ENCODE results near the gene ID3.

ID3 gene

DNA sequence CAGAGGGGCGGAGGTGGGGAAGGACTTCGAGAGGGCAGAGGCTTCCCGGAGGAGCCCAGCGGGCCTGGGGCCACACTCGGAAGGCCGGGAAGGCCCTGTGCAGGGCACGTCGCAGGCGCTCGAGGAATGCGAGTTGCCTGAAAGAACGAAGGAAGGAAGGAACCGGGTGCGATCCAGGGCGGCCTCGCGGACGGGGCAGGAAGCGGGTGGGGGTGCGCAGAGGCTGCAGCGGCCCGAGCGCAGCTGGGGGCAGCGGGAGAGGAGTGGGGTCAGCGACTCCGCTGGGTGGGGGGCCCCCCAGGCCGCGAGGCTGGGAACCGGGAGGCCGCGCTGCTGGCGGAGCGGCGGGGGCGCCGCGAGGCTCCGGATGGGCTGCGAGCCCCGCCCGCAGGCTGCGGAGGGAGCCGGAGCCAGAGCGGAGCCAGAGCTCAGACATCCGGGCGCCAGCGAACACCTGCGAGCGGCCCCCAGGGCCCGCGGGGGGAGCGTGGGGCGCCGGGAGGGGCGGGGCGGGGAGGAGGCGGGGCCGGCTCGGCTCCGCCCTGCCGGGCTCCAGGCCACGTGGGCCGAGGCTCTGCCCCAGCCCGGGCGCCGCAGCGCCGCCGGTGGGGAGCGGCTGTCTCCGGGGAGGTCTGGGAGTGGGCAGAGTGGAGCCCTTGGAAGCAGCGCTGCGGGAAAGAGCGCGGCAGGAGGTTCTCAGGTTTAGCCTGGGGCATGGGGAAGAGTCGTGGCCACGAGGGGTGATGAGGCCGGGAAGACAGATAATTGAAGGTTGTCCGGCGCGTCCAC is 4.6 kb downstream of the ID3 start:
- no peak for FAIRE-seq
- DNase-seq (ENCODE audit: insufficient read length, low spot score) = no peak
- TF ChIP-seq CTCF (IDR thresholded peaks at IDR 0.05; ENCODE audit: insufficient read depth, missing control alignments) = peak; percentile 12

DNA sequence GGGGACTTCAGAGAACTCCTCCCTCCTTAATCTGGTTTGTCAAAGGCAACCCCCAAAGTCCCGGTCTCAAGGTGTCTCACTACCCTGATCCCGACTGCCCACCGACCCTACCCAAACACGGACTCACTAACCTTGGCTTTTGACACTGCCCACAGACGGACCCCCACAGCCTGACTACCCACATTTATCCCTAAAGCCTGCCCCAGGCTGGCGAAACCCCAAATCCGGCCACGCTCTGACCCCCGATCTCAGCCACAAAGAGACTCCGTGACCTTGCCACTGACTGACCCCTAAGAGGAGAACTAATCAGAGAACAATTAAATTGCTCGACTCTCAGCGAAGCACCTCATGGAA is 5.2 kb downstream of the ID3 start:
- FAIRE-seq = no peak
- no peak for DNase-seq (ENCODE audit: insufficient read length, low spot score)
- TF ChIP-seq CTCF (IDR thresholded peaks at IDR 0.05; ENCODE audit: insufficient read depth, missing control alignments) = no peak

DNA sequence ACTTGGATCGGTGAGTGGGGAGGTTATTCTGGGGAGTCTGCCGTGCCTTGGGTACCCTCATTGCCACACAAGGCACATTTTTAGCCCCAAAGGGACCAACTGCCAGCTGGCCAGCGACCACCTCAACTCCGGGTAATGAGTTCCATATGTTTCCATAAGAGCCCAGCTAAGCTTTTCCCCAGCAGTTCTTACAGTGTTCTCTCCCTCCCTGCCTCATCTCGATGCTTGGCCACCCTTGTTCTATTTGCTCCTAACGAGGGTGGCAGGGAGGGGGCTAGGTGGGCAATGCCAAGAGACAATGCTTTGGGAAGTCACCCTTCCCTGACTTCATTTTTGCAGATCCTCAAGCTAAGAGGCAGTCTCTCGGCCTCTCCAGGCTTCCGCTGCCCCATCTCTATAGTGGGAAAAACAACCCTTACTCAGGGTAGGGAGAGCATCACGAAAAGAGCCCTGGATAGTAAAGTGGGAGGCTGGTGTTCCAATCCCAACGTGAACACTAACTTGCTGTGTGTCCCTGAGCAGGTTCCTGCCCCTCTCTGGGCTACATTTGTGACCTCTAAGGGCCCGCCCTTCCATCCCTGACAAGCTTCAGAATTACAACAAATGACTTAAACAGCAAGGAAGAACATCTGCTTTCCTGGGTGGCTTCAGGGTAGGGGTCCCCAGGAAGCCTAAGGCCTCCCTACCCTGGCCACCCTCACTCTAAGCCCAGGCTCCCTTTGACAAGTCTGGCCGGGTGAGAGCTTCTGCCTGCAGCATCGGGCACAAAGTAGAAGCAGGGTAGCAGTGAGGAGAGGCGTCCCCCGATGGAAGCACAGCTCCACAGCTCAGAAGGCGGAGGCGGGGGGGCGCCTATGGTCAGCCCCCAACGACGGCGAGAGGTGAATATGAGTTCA is 5.8 kb downstream of the ID3 start:
- TF ChIP-seq CTCF (IDR thresholded peaks at IDR 0.05; ENCODE audit: insufficient read depth, missing control alignments) = no peak
- DNase-seq (ENCODE audit: insufficient read length, low spot score) (no peak), FAIRE-seq (no peak)

DNA sequence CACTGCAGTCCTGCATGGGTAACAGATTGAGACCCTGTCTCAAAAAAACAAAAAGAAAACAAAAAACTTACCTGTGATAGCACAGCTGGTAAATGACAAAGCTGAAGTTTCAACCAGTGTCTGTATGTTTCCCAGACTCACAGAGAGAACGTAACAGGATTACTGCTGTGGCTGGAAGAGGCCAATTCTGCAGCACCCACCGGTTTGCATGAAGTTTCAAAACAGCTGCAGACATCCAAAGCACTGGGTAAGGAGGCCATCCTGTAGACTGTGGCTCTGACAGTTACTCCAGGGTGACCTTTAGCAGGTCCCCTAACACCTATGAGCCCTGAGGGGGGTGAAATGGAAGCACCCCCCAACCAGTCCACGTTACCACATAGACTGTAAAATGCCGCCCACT is 7.5 kb downstream of the ID3 start:
- DNase-seq (ENCODE audit: insufficient read length, low spot score) (no peak), FAIRE-seq (no peak)
- TF ChIP-seq CTCF (IDR thresholded peaks at IDR 0.05; ENCODE audit: insufficient read depth, missing control alignments) = no peak

- FAIRE-seq (no peak), DNase-seq (ENCODE audit: insufficient read length, low spot score) (no peak)
- TF ChIP-seq CTCF (IDR thresholded peaks at IDR 0.05; ENCODE audit: insufficient read depth, missing control alignments) = no peak
Measured at GRCh38 chr1:23548704-23549143, 10.6 kb downstream of the ID3 start.

GRCh38 chr1:23546897-23547584 is 12.3 kb downstream of the ID3 start:
- no peak for TF ChIP-seq CTCF (IDR thresholded peaks at IDR 0.05; ENCODE audit: insufficient read depth, missing control alignments)
- no peak for FAIRE-seq
- no peak for DNase-seq (ENCODE audit: insufficient read length, low spot score)

Measured in D721Med (cell line).